Measurements from ENCODE around the gene BICD2. TPM values are rescaled to one million over a fixed set of nuclear protein-coding genes. Genes with fewer than 3 reads are reported as not detected.
A peak's percentile ranks its signal among the peaks of the same experiment; 100 is the strongest.

Gene BICD2
- total and polyA plus RNA-seq, 2 of the 13 experiments (the other 11 are each of a cell fraction or from before 2014, with no cell fraction given), result 5.1 to 17.4 TPM

DNA sequence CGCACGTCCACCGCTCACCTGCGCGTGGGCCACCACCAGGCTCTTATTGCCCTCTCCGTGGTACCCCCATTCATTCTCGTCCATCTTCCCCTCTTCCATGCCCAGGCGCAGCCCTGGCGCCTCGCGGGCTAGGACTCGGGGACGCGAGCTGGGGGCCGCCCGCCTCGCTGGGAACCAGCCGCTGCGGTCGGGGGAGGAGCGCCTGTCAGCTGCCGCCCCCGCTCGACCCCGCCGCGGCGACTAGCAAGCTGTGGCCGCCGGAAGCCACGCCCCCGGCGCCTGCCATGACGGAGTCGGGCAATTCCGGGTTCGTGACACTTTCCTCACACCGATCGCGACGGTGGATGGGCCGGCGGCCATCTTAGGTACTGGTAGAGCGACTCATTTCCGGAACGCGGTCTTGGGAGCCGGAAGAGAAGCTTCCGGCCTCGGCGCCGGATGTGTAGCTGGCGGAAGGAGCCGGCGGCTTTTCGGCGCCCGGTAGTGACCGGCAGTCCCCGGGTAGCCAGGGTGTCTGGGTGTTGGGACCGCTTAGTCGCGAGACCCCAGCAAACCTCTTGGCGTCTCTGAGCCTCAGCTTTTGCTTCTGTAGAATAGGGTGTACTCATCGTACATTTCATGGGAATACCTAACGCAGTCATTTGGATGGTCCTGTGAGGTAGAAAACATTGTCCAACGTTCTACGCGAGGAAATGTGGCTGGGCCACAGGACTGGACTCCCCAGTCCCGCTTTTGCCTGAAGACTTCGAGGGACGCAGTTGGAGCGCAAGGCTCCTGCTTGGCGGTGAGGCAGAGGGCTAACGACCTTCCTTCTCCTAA lies 94.5 kb downstream of the BICD2 start, which contains the start of gene IPPK (continued):
- TF ChIP-seq, protein P1, sequence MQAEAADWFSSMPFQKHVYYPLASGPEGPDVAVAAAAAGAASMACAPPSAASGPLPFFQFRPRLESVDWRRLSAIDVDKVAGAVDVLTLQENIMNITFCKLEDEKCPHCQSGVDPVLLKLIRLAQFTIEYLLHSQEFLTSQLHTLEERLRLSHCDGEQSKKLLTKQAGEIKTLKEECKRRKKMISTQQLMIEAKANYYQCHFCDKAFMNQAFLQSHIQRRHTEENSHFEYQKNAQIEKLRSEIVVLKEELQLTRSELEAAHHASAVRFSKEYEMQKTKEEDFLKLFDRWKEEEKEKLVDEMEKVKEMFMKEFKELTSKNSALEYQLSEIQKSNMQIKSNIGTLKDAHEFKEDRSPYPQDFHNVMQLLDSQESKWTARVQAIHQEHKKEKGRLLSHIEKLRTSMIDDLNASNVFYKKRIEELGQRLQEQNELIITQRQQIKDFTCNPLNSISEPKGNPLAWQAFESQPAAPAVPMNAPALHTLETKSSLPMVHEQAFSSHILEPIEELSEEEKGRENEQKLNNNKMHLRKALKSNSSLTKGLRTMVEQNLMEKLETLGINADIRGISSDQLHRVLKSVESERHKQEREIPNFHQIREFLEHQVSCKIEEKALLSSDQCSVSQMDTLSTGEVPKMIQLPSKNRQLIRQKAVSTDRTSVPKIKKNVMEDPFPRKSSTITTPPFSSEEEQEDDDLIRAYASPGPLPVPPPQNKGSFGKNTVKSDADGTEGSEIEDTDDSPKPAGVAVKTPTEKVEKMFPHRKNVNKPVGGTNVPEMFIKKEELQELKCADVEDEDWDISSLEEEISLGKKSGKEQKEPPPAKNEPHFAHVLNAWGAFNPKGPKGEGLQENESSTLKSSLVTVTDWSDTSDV (CRISPR knock-in tag; IDR thresholded peaks at IDR 0.05), result 0 out of 2 replicates have a peak, but pooled peaks have one; percentile 75
- TF ChIP-seq NONO (IDR thresholded peaks at IDR 0.05) (no peak), NONO (CRISPR knock-in tag; conservative IDR thresholded peaks at IDR 0.05) (peak; percentile 78), SNAI1 (CRISPR knock-in tag; IDR thresholded peaks at IDR 0.05; ENCODE audit: borderline replicate concordance) (no peak), SP4 (CRISPR knock-in tag; IDR thresholded peaks at IDR 0.05) (peak; percentile 86), EZH2 (conservative IDR thresholded peaks at IDR 0.05; ENCODE audit: low read depth, low read length) (no peak), ZNF619 (CRISPR knock-in tag; IDR thresholded peaks at IDR 0.05) (no peak), IRX3 (CRISPR knock-in tag; IDR thresholded peaks at IDR 0.05; ENCODE audit: borderline replicate concordance, low read depth) (no peak), ZNF263 (CRISPR knock-in tag; IDR thresholded peaks at IDR 0.05) (no peak), PRPF4 (IDR thresholded peaks at IDR 0.05; ENCODE audit: low read depth, low read length, poor library complexity, severe bottlenecking) (no peak), ZMYM2 (CRISPR knock-in tag; IDR thresholded peaks at IDR 0.05) (no peak), ZKSCAN8 (CRISPR knock-in tag; IDR thresholded peaks at IDR 0.05; ENCODE audit: borderline replicate concordance) (peak; percentile 75; the same call in 1 of the 2 replicates), NBN (conservative IDR thresholded peaks at IDR 0.05) (no peak), RFXAP (CRISPR knock-in tag; IDR thresholded peaks at IDR 0.05; ENCODE audit: borderline replicate concordance) (no peak), RBFOX2 (IDR thresholded peaks at IDR 0.05; ENCODE audit: low read depth, low read length) (peak; percentile 87), JDP2 (CRISPR knock-in tag; IDR thresholded peaks at IDR 0.05; ENCODE audit: borderline replicate concordance) (no peak), ZNF34 (CRISPR knock-in tag; IDR thresholded peaks at IDR 0.05; ENCODE audit: borderline replicate concordance) (no peak; the same call in 1 of the 2 replicates)
- TF ChIP-seq, protein P2, sequence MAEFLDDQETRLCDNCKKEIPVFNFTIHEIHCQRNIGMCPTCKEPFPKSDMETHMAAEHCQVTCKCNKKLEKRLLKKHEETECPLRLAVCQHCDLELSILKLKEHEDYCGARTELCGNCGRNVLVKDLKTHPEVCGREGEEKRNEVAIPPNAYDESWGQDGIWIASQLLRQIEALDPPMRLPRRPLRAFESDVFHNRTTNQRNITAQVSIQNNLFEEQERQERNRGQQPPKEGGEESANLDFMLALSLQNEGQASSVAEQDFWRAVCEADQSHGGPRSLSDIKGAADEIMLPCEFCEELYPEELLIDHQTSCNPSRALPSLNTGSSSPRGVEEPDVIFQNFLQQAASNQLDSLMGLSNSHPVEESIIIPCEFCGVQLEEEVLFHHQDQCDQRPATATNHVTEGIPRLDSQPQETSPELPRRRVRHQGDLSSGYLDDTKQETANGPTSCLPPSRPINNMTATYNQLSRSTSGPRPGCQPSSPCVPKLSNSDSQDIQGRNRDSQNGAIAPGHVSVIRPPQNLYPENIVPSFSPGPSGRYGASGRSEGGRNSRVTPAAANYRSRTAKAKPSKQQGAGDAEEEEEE (CRISPR knock-in tag; IDR thresholded peaks at IDR 0.05; ENCODE audit: borderline replicate concordance), result no peak
- TF ChIP-seq, protein P3, sequence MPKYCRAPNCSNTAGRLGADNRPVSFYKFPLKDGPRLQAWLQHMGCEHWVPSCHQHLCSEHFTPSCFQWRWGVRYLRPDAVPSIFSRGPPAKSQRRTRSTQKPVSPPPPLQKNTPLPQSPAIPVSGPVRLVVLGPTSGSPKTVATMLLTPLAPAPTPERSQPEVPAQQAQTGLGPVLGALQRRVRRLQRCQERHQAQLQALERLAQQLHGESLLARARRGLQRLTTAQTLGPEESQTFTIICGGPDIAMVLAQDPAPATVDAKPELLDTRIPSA (CRISPR knock-in tag; IDR thresholded peaks at IDR 0.05; ENCODE audit: borderline replicate concordance), result no peak
- TF ChIP-seq, protein P4, sequence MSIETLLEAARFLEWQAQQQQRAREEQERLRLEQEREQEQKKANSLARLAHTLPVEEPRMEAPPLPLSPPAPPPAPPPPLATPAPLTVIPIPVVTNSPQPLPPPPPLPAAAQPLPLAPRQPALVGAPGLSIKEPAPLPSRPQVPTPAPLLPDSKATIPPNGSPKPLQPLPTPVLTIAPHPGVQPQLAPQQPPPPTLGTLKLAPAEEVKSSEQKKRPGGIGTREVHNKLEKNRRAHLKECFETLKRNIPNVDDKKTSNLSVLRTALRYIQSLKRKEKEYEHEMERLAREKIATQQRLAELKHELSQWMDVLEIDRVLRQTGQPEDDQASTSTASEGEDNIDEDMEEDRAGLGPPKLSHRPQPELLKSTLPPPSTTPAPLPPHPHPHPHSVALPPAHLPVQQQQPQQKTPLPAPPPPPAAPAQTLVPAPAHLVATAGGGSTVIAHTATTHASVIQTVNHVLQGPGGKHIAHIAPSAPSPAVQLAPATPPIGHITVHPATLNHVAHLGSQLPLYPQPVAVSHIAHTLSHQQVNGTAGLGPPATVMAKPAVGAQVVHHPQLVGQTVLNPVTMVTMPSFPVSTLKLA (IDR thresholded peaks at IDR 0.05), result no peak

Data from HepG2 (cell line).